CD4-positive, alpha-beta T cell (primary cell): ENCODE data around the gene ANKRD45. TPM values are rescaled to one million over a fixed set of nuclear protein-coding genes. Genes with fewer than 3 reads are reported as not detected.

Experiments used
- ATAC-seq: fragments of 200-7000 bp; cut with Tn5 transposase; one replicate; pipeline ENCODE4 v1.10.0; 2022; ENCODE audit warnings: mild to moderate bottlenecking; ENCODE audit not compliant: poor library complexity
- CTCF ChIA-PET: fragments of 350-600 bp; sonication (Branson Sonifier 250); formaldehyde crosslinking; loops from one replicate; lab custom pipeline; 2021; ENCODE audit warnings: antibody characterized with exemption, inconsistent platforms; lab: Charles Lee
- POLR2A ChIA-PET: fragments of 350-600 bp; sonication (Branson Sonifier 250); formaldehyde crosslinking; loops from one replicate; lab custom pipeline; 2021; ENCODE audit warnings: antibody characterized with exemption, inconsistent platforms; lab: Charles Lee
- DNase-seq, 14 experiments: peaks; one replicate each; pipeline ENCODE4 v3.0.0-alpha.2; 2013 to 2020; ENCODE audit warnings: mixed read lengths in 2 of 14
- H3K27ac ChIP-seq, 2 donors: one replicate each; pipeline versions ENCODE4 v1.5.1 to v1.7.0; 2013; ENCODE audit warnings: low read length in 2 of 2, low read depth in 1 of 2, mild to moderate bottlenecking in 1 of 2
- H3K27me3 ChIP-seq, 2 experiments: 1 replicate in 1 of 2; 2 replicates in 1 of 2; pipeline versions ENCODE4 v1.6.1 to v1.7.0; 2013; ENCODE audit warnings: low read length in 2 of 2, control low read depth in 1 of 2, mild to moderate bottlenecking in 1 of 2, moderate library complexity in 1 of 2; ENCODE audit not compliant: insufficient read depth in 2 of 2, control insufficient read depth in 1 of 2
- H3K36me3 ChIP-seq: one replicate; pipeline ENCODE4 v1.6.1; 2013; ENCODE audit warnings: low read length, control low read depth; ENCODE audit not compliant: insufficient read depth
- H3K4me1 ChIP-seq: one replicate; pipeline ENCODE4 v1.6.1; 2013; ENCODE audit warnings: low read length, control low read depth; ENCODE audit not compliant: insufficient read depth
- H3K4me3 ChIP-seq: one replicate; pipeline ENCODE4 v1.5.1; 2013; ENCODE audit warnings: mild to moderate bottlenecking, low read length, moderate library complexity
- H3K9me3 ChIP-seq, 2 experiments: 1 replicate in 1 of 2; 2 replicates in 1 of 2; pipeline versions ENCODE4 v1.6.1 to v1.7.0; 2013; ENCODE audit warnings: low read length in 2 of 2, mild to moderate bottlenecking in 2 of 2, control low read depth in 1 of 2, moderate library complexity in 1 of 2; ENCODE audit not compliant: control insufficient read depth in 1 of 2, insufficient read depth in 1 of 2
- H3K27ac Mint-ChIP-seq: one replicate; pipeline ENCODE4 v1.8.0; 2020; ENCODE audit warnings: mixed read lengths
- H3K27me3 Mint-ChIP-seq: one replicate; pipeline ENCODE4 v1.8.0; 2021; ENCODE audit warnings: mixed read lengths
- H3K36me3 Mint-ChIP-seq: one replicate; pipeline ENCODE4 v1.8.0; 2021; ENCODE audit warnings: low read depth, mixed read lengths
- H3K4me1 Mint-ChIP-seq: one replicate; pipeline ENCODE4 v1.8.0; 2021; ENCODE audit warnings: low read depth, mixed read lengths
- H3K4me3 Mint-ChIP-seq: one replicate; pipeline ENCODE4 v1.8.0; 2020; ENCODE audit warnings: mild to moderate bottlenecking, mixed read lengths
- H3K9me3 Mint-ChIP-seq: one replicate; pipeline ENCODE4 v1.8.0; 2020; ENCODE audit warnings: mixed read lengths
- CTCF ChIP-seq: fragments of 200-600 bp; IDR thresholded peaks from one replicate; pipeline ENCODE4 v1.8.0; 2022; ENCODE audit warnings: antibody characterized with exemption, mild to moderate bottlenecking
- intact Hi-C, 2 experiments: fragments of 100-400 bp; cut with DNase I in 1 of 2; cut with micrococcal nuclease in 1 of 2; formaldehyde crosslinking; loops; one replicate each; pipeline versions ENCODE4 v1.15.1 to v1.9.0; 2023 to 2025; cut with DNase I, micrococcal nuclease
- total RNA-seq, 174 experiments: library from RNA in 2 of 174; stranded (reverse) in 2 of 174; gene quantifications; one replicate each; pipeline ENCODE4 v1.2.3 and lab custom pipeline; 2021 to 2026

ANKRD45 gene
- total RNA-seq, 2 experiments from 2014 or later = not detected

DNA sequence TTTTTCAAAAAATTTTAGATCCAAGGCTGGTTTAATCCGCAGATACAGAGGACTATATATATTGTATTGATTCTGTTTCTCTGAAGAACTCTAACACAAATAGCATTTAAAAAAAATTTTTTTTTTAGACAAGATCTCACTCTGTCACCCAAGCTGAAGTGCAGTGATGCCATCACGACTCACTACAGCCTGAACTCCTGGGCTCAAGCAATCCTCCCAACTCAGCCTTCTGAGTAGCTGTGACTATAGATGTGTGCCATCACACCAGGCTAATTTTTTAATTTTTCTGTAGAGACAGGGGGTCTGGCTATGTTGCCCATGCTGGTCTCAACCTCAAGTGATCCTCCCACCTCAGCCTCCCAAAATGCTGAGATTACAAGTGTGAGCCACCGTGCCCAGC is 3.0 kb downstream of the ANKRD45 start:
- ChIA-PET POLR2A (no interaction called here), CTCF (no interaction called here)
- Histone ChIP-seq H3K27ac (no peak overlapping the region), H3K4me3 (no peak overlapping the region), H3K36me3 (no peaks in the 10 kb centered on the region), H3K27me3 (peaks cover 17 to 33% of the 10 kb centered on the region in 2 experiments), H3K4me1 (peaks cover 6% of the 10 kb centered on the region), H3K9me3 (peaks cover 0 to 4% of the 10 kb centered on the region in 2 experiments)
- no peak overlapping the region for H3K27ac Mint-ChIP-seq
- ATAC-seq (no peak), DNase-seq (no peak)
- H3K4me1 Mint-ChIP-seq = peaks cover 4% of the 10 kb centered on the region
- H3K27me3 Mint-ChIP-seq = peaks cover 43% of the 10 kb centered on the region
- H3K9me3 Mint-ChIP-seq = no peaks in the 10 kb centered on the region
- H3K36me3 Mint-ChIP-seq = no peaks in the 10 kb centered on the region
- intact Hi-C loops = no loop called here
- no peak for TF ChIP-seq CTCF
- H3K4me3 Mint-ChIP-seq = no peak overlapping the region

GRCh38 chr1:173663159-173663558 is 6.5 kb downstream of the ANKRD45 start:
- H3K9me3 ChIP-seq = no peaks in the 10 kb centered on the region
- Mint-ChIP-seq H3K27me3 (peaks cover 10% of the 10 kb centered on the region), H3K4me1 (no peaks in the 10 kb centered on the region), H3K27ac (no peak overlapping the region), H3K36me3 (no peaks in the 10 kb centered on the region), H3K4me3 (no peak overlapping the region), H3K9me3 (no peaks in the 10 kb centered on the region)
- DNase-seq = no peak
- intact Hi-C loops = no loop called here
- H3K4me1 ChIP-seq = no peaks in the 10 kb centered on the region
- H3K27ac ChIP-seq = no peak overlapping the region
- no peak overlapping the region for H3K4me3 ChIP-seq
- no peaks in the 10 kb centered on the region for H3K36me3 ChIP-seq
- no peak for TF ChIP-seq CTCF
- ATAC-seq = no peak
- peaks cover 1 to 2% of the 10 kb centered on the region in 2 experiments for H3K27me3 ChIP-seq
- CTCF ChIA-PET = no interaction called here
- POLR2A ChIA-PET = interaction anchor here (0.6 kb wide), 1 partner anchor 175 kb away, joined by 3 read pairs; no protein-coding TSS in a partner anchor

DNA sequence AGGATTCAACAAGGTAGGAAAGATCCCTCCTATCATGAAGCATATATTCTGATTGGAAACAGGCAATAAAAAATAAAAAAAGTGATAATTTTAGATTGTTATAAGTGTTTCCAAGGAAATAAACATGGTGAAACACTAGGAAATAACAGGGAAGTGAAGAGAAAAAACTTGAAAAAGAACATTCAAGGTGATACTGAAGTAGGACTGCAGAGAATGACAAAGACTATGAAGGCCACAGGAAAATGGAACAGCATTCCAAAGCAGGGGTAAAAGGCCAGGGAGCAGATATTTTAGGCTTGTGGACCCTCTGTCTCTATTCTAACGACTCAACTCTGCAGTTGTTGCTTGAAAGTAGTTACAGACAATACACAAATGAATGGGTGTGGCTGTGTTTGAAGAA is 7.9 kb downstream of the ANKRD45 start:
- ChIA-PET CTCF (no interaction called here), POLR2A (no interaction called here)
- no peak overlapping the region for H3K27ac Mint-ChIP-seq
- H3K4me1 ChIP-seq = no peaks in the 10 kb centered on the region
- no peaks in the 10 kb centered on the region for H3K9me3 Mint-ChIP-seq
- no peak for DNase-seq
- no peaks in the 10 kb centered on the region for H3K36me3 Mint-ChIP-seq
- no peak overlapping the region for H3K4me3 Mint-ChIP-seq
- intact Hi-C loops = no loop called here
- H3K4me3 ChIP-seq = no peak overlapping the region
- no peaks in the 10 kb centered on the region for H3K27me3 ChIP-seq
- no peak for TF ChIP-seq CTCF
- H3K27ac ChIP-seq = no peak overlapping the region
- no peak for ATAC-seq
- no peaks in the 10 kb centered on the region for H3K4me1 Mint-ChIP-seq
- H3K36me3 ChIP-seq = no peaks in the 10 kb centered on the region
- no peaks in the 10 kb centered on the region for H3K9me3 ChIP-seq
- H3K27me3 Mint-ChIP-seq = peaks cover 1% of the 10 kb centered on the region
